ENCODE results near the gene NFE2L3.
"Not testable (repeated sequence)": the region's sequence is repeated elsewhere in the genome, so short reads cannot be mapped to it uniquely, and the experiment has no call there.

Gene NFE2L3

DNA sequence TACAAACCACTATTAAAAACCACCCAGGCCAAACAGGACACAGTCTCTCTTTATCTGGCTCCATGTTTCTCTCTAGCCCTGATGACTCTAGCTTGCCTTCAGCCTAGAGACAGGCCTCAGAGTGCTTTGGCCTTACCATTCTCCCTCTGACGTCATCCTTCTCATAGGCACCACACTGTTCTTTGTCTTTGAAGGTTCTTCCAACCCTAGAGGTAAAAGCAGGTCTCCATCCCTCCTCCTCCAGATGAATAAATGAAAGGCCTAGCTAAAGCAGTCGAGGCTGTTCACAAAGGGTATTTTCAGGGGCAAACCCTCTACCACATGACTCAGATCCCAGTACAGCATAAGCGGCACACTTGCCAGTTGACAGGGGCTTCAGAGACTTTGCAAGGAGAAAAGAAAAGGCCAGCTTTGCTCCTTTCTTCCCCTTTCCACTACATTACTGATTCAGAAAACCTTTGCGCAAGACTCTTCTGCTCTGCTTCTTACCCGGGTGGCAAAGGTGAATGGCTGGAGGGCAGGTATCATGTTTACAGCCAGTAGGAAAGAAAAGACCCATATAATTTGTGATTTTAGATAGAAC is 14.8 kb downstream of the NFE2L3 start:
- FAIRE-seq (no peak), DNase-seq (ENCODE audit: low spot score) (no peak)

DNA sequence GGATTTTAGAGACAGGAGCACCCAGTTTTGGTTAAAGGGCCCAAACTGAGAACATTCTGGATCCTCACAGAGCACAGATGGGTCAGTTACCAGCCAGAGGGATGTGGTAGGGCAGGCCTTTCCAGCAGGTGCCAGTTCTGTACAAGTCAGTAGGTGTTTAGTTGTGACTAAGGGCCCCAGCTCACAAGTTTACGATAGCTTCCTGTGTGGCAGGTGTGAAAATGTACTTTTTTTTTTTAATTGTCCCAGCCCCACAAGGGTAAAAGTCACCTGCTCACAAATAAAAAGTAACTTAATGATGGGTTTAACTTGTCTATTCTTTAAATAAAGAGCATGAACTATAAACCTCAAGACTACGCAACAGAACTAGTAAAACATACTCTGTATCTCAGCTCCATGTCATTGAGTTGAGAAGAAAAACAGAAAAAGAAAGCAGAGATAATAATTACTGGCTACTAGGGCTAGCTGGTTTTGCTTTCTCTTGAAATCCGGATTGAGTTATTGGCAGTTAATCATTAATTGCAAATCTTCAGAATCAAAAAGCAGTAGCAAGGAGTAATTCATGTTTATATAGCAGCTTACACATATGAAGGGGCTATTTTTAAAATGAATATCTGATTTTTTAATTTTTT is 15.4 kb downstream of the NFE2L3 start:
- FAIRE-seq, result peak; percentile 57

DNA sequence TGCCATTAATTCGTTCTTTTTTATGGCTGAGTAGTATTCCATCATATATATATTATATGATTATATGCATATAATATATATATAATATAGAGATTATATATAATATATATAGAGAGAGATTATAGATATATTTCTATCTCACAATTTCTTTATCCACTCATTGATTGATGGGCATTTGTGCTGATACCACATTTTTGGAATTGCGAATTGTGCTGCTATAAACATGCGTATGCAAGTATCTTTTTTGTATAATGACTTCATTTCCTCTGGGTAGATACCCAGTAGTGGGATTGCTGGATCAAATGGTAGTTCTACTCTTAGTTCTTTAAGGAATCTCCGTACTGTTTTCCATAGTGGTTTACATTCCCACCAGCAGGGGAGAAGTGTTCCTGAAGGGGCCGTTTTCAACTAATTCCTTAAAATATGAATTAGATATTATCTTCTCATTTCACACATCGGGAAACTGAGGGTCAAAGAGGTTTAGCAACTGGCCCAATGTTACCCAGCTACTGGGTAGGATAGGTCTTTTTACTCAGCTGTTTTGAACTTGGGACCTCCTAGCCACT is 16.5 kb downstream of the NFE2L3 start:
- DNase-seq (ENCODE audit: low spot score), result no peak

More for the DNA sequence above, 15.4 kb downstream of the NFE2L3 start:
- DNase-seq (ENCODE audit: low spot score), result no peak

DNA sequence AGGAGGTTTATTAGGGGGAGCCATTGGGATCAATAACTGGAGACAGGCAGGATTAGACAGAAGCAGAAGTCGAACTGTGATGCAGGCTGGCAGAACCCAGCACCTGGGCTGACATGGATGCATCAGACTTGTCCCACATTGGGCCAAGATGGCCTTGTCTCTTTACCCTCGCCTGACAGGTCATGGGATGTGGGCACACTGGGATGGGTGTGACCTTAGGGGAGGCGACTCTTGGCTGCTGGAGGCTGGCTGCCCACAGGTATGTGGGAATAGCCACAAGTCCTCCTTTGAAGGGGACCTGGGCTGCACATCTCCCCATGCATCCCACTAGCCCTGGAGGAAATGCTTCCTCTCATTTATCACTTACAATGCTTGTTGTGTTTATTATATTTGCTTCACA is 17.3 kb downstream of the NFE2L3 start:
- FAIRE-seq, result no peak
- DNase-seq (ENCODE audit: low spot score), result no peak

More for the DNA sequence above, 16.5 kb downstream of the NFE2L3 start:
- FAIRE-seq, result no peak

DNA sequence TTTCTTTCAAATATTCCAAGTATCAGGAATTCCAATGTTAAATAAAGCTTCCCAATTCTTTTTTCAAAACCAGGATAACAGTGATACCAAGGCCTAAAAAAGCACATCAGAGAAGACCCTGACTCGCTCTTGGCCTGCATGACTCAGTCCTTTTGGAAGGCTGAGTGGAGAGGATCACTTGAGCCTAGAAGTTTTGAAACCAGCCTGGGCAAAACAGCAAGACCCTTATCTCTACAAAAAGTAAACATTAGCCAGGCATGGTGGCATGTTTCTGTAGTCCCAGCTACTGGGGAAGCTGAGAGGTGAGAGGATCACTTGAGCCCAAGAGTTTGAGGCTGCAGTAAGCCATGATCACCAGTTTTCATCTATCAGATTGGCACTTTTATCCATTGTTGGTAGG is 18.7 kb downstream of the NFE2L3 start:
- no peak for FAIRE-seq
- no peak for DNase-seq (ENCODE audit: low spot score)

DNA sequence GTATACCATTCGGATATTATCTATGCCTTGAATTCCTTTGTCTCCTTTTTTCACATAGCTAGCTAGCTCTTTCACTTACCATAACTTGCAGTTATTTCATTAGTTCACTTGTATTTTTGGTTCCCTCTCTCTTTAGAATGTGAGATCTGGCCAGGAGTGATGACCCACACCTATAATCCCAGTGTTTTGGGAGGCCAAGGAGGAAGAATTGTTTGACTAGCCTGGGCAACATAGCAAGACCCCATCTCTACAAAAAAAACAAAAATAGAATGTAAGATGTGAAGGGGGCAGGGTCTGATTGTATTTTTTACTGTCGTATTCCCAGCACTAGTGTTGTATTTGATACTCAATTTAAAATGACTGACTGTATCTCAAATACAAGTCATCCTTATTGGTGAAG is 19.6 kb downstream of the NFE2L3 start:
- DNase-seq (ENCODE audit: low spot score) (no peak), FAIRE-seq (no peak)

DNA sequence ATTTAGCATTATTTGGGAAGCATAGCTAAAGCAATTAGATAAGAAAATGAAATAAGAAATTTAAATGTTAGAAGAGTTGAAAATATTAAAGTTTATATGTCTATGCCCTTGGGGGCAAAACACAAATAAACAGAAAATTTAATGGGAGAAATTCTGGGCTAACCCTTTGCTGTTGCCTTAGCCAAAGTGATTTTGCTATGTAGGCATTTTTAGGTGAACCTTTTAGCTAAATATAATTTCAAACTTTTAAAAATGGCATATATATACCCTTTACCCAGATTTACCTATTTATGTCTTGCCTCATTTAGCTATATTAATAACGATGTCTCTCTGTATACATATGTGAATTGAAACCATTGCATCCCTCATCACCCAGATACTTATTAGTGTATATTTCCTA is 20.1 kb downstream of the NFE2L3 start:
- DNase-seq (ENCODE audit: low spot score) (no peak), FAIRE-seq (no peak)

DNA sequence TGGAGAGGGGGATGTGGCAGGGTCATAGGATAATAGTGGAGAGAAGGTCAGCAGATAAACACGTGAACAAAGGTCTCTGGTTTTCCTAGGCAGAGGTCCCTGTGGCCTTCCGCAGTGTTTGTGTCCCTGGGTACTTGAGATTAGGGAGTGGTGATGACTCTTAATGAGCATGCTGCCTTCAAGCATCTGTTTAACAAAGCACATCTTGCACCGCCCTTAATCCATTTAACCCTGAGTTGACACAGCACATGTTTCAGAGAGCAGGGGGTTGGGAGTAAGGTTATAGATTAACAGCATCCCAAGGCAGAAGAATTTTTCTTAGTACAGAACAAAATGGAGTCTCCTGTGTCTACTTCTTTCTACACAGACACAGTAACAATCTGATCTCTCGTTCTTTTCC is 23.9 kb downstream of the NFE2L3 start:
- not testable (repeated sequence) for FAIRE-seq; DNase-seq (ENCODE audit: low spot score)

DNA sequence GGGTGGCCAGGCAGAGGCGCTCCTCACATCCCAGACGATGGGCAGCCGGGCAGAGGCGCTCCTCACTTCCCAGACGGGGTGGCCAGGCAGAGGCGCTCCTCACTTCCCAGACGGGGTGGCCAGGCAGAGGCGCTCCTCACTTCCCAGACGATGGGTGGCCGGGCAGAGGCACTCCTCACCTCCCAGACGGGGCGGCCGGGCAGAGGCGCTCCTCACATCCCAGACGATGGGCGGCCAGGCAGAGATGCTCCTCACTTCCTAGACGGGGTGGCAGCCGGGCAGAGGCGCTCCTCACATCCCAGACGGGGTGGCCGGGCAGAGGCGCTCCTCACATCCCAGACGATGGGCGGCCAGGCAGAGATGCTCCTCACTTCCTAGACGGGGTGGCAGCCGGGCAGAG is 24.7 kb downstream of the NFE2L3 start:
- not testable (repeated sequence) for DNase-seq (ENCODE audit: low spot score)

DNA sequence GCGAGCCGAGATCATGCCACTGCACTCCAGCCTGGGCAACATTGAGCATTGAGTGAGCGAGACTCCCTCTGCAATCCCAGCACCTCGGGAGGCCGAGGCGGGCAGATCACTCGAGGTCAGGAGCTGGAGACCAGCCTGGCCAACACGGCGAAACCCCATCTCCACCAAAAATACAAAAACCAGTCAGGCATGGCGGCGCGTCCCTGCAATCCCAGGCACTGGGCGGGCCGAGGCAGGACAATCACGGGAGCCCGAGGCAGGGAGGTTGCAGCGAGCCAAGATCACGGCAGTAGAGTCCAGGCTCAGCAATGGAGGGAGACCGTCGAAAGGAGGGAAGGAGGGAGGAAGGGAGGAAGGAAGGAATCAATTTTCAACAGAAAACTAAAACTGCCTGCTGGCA is 25.3 kb downstream of the NFE2L3 start:
- DNase-seq (ENCODE audit: low spot score); FAIRE-seq: not testable (repeated sequence)

More for the DNA sequence above, 24.7 kb downstream of the NFE2L3 start:
- not testable (repeated sequence) for FAIRE-seq

DNA sequence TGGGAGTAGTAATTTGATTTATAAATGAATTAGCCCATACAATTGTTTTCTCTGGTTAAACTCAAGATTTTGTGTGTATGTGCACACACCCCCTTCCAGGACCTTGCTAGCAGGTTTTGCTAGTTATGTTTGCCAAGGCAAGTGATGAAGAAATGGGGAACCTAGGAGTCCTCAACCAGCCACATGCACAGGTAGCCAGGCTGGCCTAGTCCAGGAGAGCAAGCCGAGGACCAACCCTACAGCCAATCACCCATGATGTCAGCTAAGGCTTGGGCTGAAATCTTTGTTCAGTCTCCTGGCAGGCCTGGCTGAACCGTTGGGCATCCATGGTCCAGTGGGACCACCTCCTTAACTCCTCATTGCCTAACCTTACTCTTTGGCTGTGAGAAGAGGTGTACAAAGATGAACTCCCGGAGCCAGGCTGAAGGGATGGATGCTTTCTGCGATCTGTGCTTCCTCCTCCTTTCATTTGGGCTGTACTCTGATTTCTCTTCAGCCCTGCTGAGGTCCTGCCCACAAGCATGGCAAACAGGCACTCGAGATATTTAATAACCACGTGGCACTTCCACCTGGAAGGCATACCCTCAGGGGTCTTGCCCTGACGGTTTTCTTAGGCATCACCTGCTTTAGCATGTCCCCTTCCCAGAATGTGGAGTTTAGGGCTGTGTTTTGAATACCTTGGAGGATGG is 26.4 kb downstream of the NFE2L3 start:
- DNase-seq (ENCODE audit: low spot score) (no peak), FAIRE-seq (no peak)

DNA sequence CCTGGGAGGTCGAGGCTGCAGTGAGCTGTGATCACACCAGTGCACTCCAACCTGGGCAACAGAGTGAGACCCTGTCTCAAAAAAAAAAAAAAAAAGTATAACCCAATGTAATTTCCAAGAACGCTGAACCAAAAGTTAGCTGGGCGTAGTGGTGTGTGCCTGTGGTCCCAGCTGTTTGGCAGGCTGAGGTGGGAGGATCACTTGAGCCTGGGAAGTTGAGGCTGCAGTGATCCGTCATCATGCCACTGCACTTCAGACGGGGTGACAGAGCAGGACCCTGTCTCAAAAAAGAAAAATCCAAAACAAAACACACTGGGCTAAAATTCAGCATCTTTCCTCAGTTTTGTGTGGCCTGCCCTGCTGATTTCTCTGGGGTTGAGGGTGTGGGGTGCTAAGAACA is 27.4 kb downstream of the NFE2L3 start:
- DNase-seq (ENCODE audit: low spot score) (no peak), FAIRE-seq (no peak)

DNA sequence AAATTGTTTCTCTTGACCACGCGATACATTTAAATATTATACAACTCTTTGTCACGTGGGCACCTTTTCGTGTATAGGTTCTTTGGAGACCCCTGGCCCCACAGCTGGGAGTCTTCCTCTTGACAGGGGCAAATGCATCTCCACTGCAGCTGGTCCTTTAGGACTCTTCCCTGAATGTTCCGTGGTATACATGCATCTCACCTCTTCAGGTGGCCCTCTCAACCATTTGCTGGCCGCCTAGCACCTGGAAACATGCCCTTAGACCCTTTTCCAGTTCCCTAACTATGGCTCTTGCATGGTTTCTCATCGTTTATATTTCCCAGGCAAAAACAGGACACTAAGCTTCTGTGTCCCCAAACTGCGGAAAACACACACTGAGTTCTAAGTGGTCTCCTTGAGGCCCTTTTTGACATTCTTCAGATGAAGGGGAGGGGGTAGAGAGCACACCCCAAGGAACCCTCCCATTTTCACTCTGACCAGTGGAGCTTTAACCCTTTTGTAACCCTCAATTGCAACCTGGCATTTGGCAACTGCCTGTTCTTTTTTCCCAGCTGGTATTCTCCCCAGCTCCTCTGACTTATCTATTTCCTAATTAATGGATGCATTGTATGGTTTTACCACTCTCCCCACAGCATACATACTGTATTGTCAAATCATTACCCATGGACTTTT is 28.0 kb downstream of the NFE2L3 start:
- FAIRE-seq, result no peak

DNA sequence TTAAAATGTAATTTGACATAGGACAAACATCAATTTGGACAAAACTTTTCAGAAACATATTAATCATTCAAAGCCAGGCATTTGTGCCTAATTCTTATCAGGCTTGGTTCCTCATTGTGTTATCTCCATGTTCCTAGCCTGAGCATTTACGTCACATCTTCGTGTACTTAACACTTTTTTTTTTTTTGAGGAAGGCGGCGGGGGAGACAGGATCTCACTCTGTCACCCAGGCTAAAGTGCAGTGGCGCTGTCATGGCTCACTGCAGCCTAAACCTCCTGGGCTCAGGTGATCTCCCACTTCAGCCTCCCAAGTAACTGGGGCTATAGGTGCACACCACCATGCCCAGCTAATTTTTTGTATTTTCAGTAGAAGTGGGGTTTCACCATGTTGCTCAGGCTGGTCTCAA is 28.8 kb downstream of the NFE2L3 start:
- DNase-seq (ENCODE audit: low spot score) (no peak), FAIRE-seq (no peak)

More for the DNA sequence above, 28.0 kb downstream of the NFE2L3 start:
- DNase-seq (ENCODE audit: low spot score), result no peak

DNA sequence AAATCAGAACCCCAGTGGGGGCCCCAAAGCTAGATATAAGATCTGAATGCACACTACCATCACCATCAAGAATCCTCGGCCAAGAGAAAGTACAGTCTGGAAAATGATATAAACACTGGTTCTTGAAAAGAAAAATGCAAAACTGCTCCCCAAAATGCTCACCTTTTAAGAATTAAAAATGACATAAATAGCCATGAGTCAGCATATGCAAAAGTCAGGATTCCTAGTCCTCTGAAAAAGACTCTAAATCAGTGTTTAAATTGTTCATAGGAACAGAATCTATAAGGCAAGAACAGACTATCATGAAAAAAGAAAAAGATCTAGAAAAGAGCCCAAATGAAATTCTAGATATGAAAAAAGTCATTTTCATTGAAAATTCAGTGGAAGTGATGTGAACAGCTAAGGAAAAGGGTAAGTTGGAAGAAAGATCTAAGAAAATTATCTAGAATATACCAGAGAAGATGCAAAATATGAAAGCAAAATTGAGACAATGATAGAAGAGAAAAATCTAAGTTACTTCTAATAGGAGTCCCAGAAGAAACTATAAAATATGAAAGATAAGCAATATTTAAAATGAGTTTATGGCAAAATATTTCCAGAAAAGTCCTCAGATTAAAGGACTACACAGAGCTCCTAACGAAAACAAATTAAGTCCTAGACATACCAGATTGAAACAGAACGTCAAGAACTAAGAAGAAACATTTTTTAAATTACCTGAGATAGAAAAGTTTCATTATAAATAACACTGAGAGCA is 29.7 kb downstream of the NFE2L3 start:
- FAIRE-seq (no peak), DNase-seq (ENCODE audit: low spot score) (no peak)

DNA sequence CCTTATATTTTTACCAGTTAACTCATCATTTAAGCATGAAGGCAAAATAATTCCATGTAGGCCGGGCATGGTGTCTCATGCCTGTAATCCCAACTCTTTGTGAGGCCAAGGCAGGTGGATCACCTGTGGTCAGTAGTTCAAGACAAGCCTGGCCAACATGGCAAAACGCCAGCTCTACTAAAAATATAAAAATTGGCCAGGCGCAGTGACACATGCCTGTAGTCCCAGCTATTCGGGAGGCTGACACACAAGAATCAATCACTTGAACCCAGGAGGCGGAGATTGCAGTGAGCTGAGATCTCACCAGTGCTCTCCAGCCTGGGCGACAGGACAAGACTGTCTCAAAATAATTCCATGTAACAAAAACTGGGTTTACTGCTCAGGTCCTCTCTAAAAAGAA is 30.3 kb downstream of the NFE2L3 start:
- DNase-seq (ENCODE audit: low spot score), result no peak
- FAIRE-seq, result no peak

DNA sequence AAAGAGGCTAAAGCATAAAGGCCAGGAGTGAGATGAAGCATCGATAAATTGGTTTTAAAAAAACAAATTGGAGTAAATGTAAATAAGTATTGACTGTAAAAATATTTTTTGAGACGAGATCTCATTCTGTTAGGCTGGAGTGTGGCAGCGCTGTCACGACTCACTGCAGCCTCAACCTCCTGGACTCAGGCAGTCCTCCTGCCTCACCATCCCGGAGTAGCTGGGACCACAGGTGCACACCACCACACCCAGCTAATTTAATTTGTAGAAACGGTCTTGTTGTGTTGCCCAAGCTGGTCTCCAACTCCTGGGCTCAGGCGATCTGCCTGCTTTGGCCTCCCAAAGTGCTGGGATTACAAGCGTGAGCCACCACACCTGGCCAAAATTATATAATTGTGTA is 30.7 kb downstream of the NFE2L3 start:
- no peak for DNase-seq (ENCODE audit: low spot score)
- no peak for FAIRE-seq

DNA sequence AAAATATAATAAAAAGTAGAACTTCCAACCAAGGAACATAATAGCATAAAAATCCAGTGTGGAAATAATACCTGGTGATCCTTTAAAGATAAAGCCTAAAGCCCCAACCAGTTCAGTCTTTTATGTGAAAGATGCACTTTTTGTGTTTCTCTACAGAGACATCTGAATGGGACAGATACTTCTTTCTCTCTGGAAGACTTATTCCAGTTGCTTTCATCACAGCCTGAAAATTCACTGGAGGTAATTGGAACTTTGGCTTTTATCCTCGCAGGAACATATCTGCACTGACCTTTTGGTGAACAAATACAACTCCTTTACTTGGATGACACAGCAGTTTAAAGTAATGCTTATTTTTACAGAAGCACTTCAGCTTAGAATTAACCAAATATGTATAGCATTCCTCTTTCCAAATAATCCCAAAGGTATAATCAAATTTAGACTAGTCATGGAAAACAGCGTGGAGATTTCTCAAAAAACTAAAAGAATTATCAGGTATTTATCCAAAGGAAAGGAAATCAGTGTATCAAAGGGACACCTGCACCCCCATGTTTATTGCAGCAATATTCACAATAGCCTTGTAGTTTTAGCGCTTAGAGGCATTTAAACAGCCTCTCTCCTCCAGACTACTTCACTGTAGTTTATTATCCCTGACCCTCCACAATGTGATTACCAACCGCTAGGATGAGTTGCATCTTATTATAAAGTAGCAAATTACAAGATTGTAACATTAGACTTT is 31.7 kb downstream of the NFE2L3 start:
- no peak for FAIRE-seq
- no peak for DNase-seq (ENCODE audit: low spot score)

DNA sequence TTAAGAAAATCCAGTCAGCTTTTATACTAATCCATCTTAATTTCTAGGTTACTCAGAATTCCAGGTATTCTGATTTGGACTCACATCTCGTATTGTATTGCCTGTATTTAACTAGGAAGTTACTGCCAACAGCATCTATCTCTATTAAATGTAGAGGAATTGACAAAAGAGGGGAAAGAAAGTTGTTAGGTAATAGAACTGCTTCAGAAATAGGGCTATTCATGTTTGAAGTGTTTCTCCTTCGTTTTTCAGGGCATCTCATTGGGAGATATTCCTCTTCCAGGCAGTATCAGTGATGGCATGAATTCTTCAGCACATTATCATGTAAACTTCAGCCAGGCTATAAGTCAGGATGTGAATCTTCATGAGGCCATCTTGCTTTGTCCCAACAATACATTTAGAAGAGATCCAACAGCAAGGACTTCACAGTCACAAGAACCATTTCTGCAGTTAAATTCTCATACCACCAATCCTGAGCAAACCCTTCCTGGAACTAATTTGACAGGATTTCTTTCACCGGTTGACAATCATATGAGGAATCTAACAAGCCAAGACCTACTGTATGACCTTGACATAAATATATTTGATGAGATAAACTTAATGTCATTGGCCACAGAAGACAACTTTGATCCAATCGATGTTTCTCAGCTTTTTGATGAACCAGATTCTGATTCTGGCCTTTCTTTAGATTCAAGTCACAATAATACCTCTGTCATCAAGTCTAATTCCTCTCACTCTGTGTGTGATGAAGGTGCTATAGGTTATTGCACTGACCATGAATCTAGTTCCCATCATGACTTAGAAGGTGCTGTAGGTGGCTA is 32.5 kb downstream of the NFE2L3 start:
- not testable (repeated sequence) for FAIRE-seq; DNase-seq (ENCODE audit: low spot score)

Measured in RCC 7860 (cell line).